Heart left ventricle (tissue), 16 donors: ENCODE data around the gene ARMC2. TPM values are rescaled to one million over a fixed set of nuclear protein-coding genes. Genes with fewer than 3 reads are reported as not detected.

Experiments
- ATAC-seq, 4 donors: fragments of 200-7000 bp; cut with Tn5 transposase; one replicate each; pipeline ENCODE4 v1.9.1; 2020 to 2022; ENCODE audit warnings: moderate library complexity in 4 of 4, mild to moderate bottlenecking in 3 of 4, moderate number of reproducible peaks in 1 of 4
- DNase-seq, 5 donors: peaks; one replicate each; pipeline ENCODE4 v3.0.0-alpha.2; 2020
- H3K27ac ChIP-seq, 12 donors: fragments of 200-600 bp; sonication (generic) in 4 of 12; one replicate each; pipeline versions ENCODE4 v1.5.0 to v1.8.0; 2016 to 2022; ENCODE audit warnings: mild to moderate bottlenecking in 2 of 12
- H3K27me3 ChIP-seq, 9 donors: fragments of 200-600 bp; sonication (generic) in 2 of 9; one replicate each; pipeline versions ENCODE4 v1.5.1 to v1.8.0; 2016 to 2022; ENCODE audit warnings: mild to moderate bottlenecking in 3 of 9
- H3K36me3 ChIP-seq, 9 donors: fragments of 200-600 bp; sonication (generic) in 2 of 9; one replicate each; pipeline versions ENCODE4 v1.5.0 to v1.8.0; 2018 to 2022; ENCODE audit warnings: mild to moderate bottlenecking in 2 of 9
- H3K4me1 ChIP-seq, 12 donors: fragments of 200-600 bp; sonication (generic) in 4 of 12; one replicate each; pipeline versions ENCODE4 v1.5.0 to v1.8.0; 2016 to 2022; ENCODE audit warnings: mild to moderate bottlenecking in 3 of 12
- H3K4me3 ChIP-seq, 12 donors: fragments of 200-600 bp; sonication (generic) in 4 of 12; one replicate each; pipeline versions ENCODE4 v1.5.0 to v1.8.0; 2017 to 2022; ENCODE audit warnings: mild to moderate bottlenecking in 9 of 12, moderate library complexity in 4 of 12
- H3K9me3 ChIP-seq, 12 donors: fragments of 200-600 bp; sonication (generic) in 4 of 12; one replicate each; pipeline versions ENCODE4 v1.5.0 to v1.8.0; 2016 to 2022; ENCODE audit warnings: mild to moderate bottlenecking in 1 of 12
- CTCF ChIP-seq, 12 donors: fragments of 200-600 bp; sonication (generic) in 4 of 12; IDR thresholded peaks; one replicate each; pipeline versions ENCODE4 v1.5.0 to v1.8.0; 2018 to 2022; ENCODE audit warnings: antibody characterized with exemption in 12 of 12, mild to moderate bottlenecking in 5 of 12
- POLR2A ChIP-seq, 2 donors: fragments of 450-650 bp; IDR thresholded peaks; one replicate each; pipeline ENCODE4 v1.6.1; 2017; ENCODE audit warnings: antibody characterized with exemption in 2 of 2, mild to moderate bottlenecking in 2 of 2, moderate library complexity in 2 of 2
- WGBS, 4 donors: extraction: QIAGEN DNeasy Blood & Tissue Kit in 2 of 4; methylation state at CpG; one replicate each; pipeline versions ENCODE4 v1.1.5 to v1.1.7; 2013 to 2018; 5-methylcytosine and 5-hydroxymethylcytosine counted together
- intact Hi-C, 10 donors: fragments of 100-400 bp; cut with DNase I; formaldehyde crosslinking; loops; one replicate each; pipeline versions ENCODE4 v1.11.1 to v1.14.2; 2022
- polyA plus RNA-seq, 2 donors: library from polyadenylated mRNA; stranded (reverse); fragments of 200-250 nt; gene quantifications; one replicate each; pipeline ENCODE4 v1.2.3, GENCODE V29; 2013
- total RNA-seq, 9 donors: library from RNA; depleted of rRNA in 2 of 9; stranded (reverse); fragments of >200 nt in 2 of 9; fragmentation: NEBNext Ultra II Directional in 3 of 9; extraction: Animal tissue kit (Norgen Biotek cat#: 25700) in 3 of 9; gene quantifications; one replicate each; pipeline versions ENCODE4 v1.1.0 to v1.2.4, GENCODE V29; 2016 to 2023
- donor health status: ischemic (EF 13 %, LVEDD 7.1; RV severe dilation, severe dysfunction).
- donor health status: healthy with polysubstance abuse.
- donor health status: DM: no; HTN: yes; CAD: no.
- donor health status: DM: no; HTN: no; CAD: no.
- donor health status: ischemic (EF 25% LVEDD 6.9; RV normal size, moderate dysfunction).
- donor health status: ischemic (EF 25% LVEDD 5.7; RV mildly dilated, moderate dysfunction).
- donor health status: healthy.
- donor health status: DM: yes; HTN: yes; CAD: no.
- donor health status: ischemic (EF 35%, LVEDD 5.7; RV mildly dilated, moderate dysfunction).
- donor health status: nonischemic (EF 11% LVEDD 7.7; RV severe dilation, severe dysfunction).
- donor health status: DM: yes; HTN: yes; CAD: no.
- donor health status: PGD.
- donor health status: ischemic (EF 29% LVEDD 5.4; RV normal size, mild dysfunction).
- donor health status: nonischemic (EF 23%, LVEDD 6.1; RV moderate dilation, normal function).

ARMC2 gene
- total and polyA plus RNA-seq, 11 donors = 3.1 to 18.0 (median 9.2) TPM

- DNase-seq (no peak), ATAC-seq (no peak)
- TF ChIP-seq CTCF (IDR thresholded peaks at IDR 0.05) = no peak
- TF ChIP-seq POLR2A (IDR thresholded peaks at IDR 0.05) = no peak
- Histone ChIP-seq H3K27ac (no peak overlapping the region), H3K4me1 (peaks cover 0 to 52% (median 23%) of the 10 kb centered on the region in 12 donors), H3K9me3 (no peaks in the 10 kb centered on the region), H3K36me3 (peaks cover 0 to 21% (median 0%) of the 10 kb centered on the region in 9 donors), H3K4me3 (no peak overlapping the region), H3K27me3 (no peaks in the 10 kb centered on the region)
- WGBS, 4 donors = 95 to 97% (median 96%) methylated on average over 2 of the region's 2 CpGs
- intact Hi-C loops = no loop called here
Observed at GRCh38 chr6:108869876-108870275, 21.7 kb downstream of the ARMC2 start.

- TF ChIP-seq CTCF (IDR thresholded peaks at IDR 0.05) = no peak
- TF ChIP-seq POLR2A (IDR thresholded peaks at IDR 0.05) = no peak
- Histone ChIP-seq H3K4me3 (no peak overlapping the region), H3K36me3 (peaks cover 0 to 21% (median 0%) of the 10 kb centered on the region in 9 donors), H3K9me3 (no peaks in the 10 kb centered on the region), H3K27ac (no peak overlapping the region), H3K4me1 (peaks cover 0 to 52% (median 27%) of the 10 kb centered on the region in 12 donors), H3K27me3 (no peaks in the 10 kb centered on the region)
- WGBS, 4 donors = 98 to 99% (median 99%) methylated on average over 2 of the region's 2 CpGs
- ATAC-seq (no peak), DNase-seq (no peak)
- intact Hi-C loops = no loop called here
Observed at GRCh38 chr6:108870357-108870756, 22.1 kb downstream of the ARMC2 start.

GRCh38 chr6:108872141-108872557 is 23.9 kb downstream of the ARMC2 start:
- peaks cover 0 to 60% (median 40%) of the 10 kb centered on the region in 12 donors for H3K4me1 ChIP-seq
- H3K4me3 ChIP-seq = no peak overlapping the region
- ATAC-seq (no peak), DNase-seq (no peak)
- H3K27me3 ChIP-seq = no peaks in the 10 kb centered on the region
- H3K27ac ChIP-seq = peak overlapping the region in 9 of 12 donors; percentile 15 to 93 (median 36)
- TF ChIP-seq CTCF (IDR thresholded peaks at IDR 0.05) = no peak
- TF ChIP-seq POLR2A (IDR thresholded peaks at IDR 0.05) = no peak
- H3K36me3 ChIP-seq = peaks cover 0 to 21% (median 0%) of the 10 kb centered on the region in 9 donors
- intact Hi-C loops = no loop called here
- H3K9me3 ChIP-seq = no peaks in the 10 kb centered on the region
- WGBS, 4 donors = 66 to 78% (median 67%) methylated on average over 7 of the region's 7 CpGs

- intact Hi-C loops = no loop called here
- WGBS, 4 donors = 72 to 77% (median 74%) methylated on average over 3 of the region's 3 CpGs
- Histone ChIP-seq H3K4me3 (no peak overlapping the region), H3K36me3 (peaks cover 0 to 20% (median 0%) of the 10 kb centered on the region in 9 donors), H3K9me3 (no peaks in the 10 kb centered on the region), H3K27me3 (no peaks in the 10 kb centered on the region), H3K27ac (peak overlapping the region in 8 of 12 donors; percentile 15 to 93 (median 43)), H3K4me1 (peaks cover 0 to 63% (median 43%) of the 10 kb centered on the region in 12 donors)
- ATAC-seq (no peak), DNase-seq (no peak)
- no peak for TF ChIP-seq POLR2A (IDR thresholded peaks at IDR 0.05)
- no peak for TF ChIP-seq CTCF (IDR thresholded peaks at IDR 0.05)
Observed at GRCh38 chr6:108872575-108872974, 24.4 kb downstream of the ARMC2 start.
